HS-27A (cell line): ENCODE results near the gene COPS4.

Source experiments
- DNase-seq: peaks from one replicate; pipeline ENCODE4 v3.0.0-alpha.2; 2012; ENCODE audit warnings: low read depth, missing footprints

Gene COPS4

GRCh38 chr4:83121246-83121645, 86.3 kb downstream of the COPS4 start:
- no peak for DNase-seq

- no peak for DNase-seq
These were observed 89.3 kb downstream of the COPS4 start for GRCh38 chr4:83124111-83124780.
